Inflammatory macrophage (primary cell): ENCODE measurements around the gene LIMS4.
"Not testable (repeated sequence)": the region's sequence is repeated elsewhere in the genome, so short reads cannot be mapped to it uniquely, and the experiment has no call there.

Experiments
- DNase-seq, 2 donors: peaks; one replicate each; pipeline ENCODE4 v3.0.0-alpha.2; 2020 to 2022
- total RNA-seq, 18 experiments: gene quantifications; one replicate each; lab custom pipeline; 2026; ENCODE audit warnings: mixed read lengths in 6 of 18, inconsistent platforms in 2 of 18; lab: John Stamatoyannopoulos, UW

The LIMS4 gene
- total RNA-seq, result 0 to 0.21 (median 0.05) reads per million in 18 experiments

DNA sequence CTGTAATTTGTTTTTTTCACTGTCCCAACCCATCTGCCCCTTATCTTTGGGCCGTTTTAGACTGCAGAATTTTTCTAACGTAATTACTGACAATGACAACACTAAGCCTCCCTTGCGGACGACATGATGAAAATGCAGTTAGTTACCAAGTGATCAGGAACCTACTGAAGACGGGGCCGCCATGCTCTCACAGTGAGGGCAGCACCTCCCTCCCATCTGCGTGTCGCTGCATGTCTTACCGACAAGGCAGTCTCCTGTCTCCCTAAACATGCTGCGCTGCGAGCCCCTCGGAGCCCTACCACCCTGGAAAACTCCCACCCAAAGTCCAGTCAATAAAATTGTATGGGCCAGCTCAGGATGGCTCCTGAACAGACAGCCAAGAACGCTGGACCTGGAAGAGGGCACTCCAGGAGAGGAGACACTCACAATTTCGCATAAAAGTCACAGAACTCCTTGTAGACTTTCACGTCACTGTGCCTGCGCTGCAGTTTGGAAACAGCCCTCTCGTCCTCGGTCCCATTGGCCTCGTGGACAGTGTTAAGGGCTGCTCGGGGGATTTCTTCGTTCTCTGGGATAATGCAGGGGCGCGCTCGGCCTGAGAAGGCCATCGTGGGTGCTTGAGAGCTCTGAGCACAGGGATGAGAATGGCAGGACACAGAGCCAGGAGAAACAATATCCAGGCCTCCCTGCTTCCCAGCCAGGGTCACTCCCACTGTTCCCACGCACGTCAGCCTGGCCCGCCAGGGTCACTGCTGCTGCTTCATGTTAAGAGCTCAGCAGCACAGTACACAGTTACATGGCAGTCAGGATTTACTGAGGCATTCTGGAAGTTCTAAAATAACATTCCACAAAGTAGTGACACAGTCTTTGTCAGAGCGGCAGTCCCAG is at the start of gene LIMS4:
Gene LIMS4, minus strand, starts transcription at position 646 of the 888 bp plus-strand sequence. Its CDS starts 38 bp downstream, at position 608.
- DNase-seq, result not testable (repeated sequence)

DNA sequence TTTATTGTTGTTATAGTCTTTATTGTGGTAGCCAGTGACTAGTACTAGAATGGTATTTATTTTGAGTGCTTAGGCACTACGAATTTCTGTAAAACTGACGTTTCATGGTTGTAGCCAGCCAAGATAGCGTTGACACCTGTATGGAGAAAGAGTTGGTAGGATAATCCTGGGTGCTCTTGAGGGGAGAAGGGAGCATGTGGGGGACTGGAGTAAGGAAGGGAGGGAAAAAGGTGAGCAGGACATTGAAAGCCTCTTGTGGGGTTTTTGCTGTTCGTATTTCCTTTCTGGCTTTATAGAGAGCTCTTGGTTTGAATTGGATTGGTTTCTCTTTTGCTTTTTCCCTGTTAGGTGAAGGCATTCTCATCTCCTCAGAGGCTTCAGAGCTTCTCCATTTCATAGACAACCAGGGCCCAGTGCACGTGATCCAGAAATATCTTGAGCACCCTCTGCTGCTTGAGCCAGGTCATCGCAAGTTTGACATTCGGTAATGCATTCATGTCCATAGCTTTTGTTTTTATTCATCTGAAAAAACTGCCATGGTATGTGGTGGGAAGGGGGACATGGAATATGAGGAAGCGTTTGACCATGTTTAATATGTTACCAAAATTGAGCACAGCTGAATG is 27.2 kb upstream of the LIMS4 start:
- DNase-seq, result not testable (repeated sequence)

DNA sequence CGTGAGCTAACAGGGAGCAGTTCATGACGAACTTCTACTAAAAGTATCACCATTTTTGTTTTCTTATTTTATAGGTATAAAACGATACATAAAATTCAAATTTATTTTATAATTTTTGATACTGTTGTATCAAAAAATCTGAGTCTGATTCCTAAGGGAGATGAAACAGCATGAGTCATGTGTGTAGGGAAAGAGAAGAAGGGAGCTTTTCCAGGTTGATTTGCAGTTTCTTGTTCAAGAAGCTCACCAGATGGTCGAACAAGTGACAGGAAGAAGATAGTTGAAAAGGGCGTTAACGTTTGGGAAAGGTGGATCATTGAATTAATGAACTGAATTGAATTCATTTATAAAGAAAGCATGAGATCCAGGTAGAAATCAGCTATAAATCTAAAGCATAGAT is 23.4 kb upstream of the LIMS4 start:
- DNase-seq, result not testable (repeated sequence)

DNA sequence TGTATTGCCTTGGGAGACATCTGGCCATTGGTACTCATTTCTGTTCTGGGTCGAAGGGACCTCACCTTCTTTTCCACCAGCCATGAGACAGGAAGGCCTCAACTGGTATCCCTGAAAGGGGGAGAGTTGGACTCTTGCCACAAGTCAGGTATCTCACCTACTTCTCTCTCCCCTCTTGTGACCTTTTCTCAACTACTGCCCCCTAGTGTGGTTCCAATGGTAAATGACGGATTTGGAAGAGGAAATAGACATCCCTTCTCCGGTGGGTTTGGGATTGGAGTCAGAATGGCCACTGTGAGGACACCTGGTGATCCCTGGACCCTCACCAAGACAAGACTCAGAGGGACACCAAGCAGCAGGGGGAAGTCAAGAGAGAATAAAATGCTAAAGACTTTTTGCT is 21.9 kb upstream of the LIMS4 start:
- not testable (repeated sequence) for DNase-seq

GRCh38 chr2:110488991-110489390 is 16.4 kb upstream of the LIMS4 start:
- not testable (repeated sequence) for DNase-seq

GRCh38 chr2:110482697-110483096 is 10.1 kb upstream of the LIMS4 start:
- DNase-seq, result not testable (repeated sequence)

GRCh38 chr2:110481200-110481599 is 8.6 kb upstream of the LIMS4 start:
- not testable (repeated sequence) for DNase-seq

- DNase-seq, result not testable (repeated sequence)
Observed at GRCh38 chr2:110480084-110480483, 7.5 kb upstream of the LIMS4 start.

GRCh38 chr2:110477370-110477769 is 4.8 kb upstream of the LIMS4 start:
- not testable (repeated sequence) for DNase-seq

- not testable (repeated sequence) for DNase-seq
Observed at GRCh38 chr2:110476952-110477351, 4.3 kb upstream of the LIMS4 start.

DNA sequence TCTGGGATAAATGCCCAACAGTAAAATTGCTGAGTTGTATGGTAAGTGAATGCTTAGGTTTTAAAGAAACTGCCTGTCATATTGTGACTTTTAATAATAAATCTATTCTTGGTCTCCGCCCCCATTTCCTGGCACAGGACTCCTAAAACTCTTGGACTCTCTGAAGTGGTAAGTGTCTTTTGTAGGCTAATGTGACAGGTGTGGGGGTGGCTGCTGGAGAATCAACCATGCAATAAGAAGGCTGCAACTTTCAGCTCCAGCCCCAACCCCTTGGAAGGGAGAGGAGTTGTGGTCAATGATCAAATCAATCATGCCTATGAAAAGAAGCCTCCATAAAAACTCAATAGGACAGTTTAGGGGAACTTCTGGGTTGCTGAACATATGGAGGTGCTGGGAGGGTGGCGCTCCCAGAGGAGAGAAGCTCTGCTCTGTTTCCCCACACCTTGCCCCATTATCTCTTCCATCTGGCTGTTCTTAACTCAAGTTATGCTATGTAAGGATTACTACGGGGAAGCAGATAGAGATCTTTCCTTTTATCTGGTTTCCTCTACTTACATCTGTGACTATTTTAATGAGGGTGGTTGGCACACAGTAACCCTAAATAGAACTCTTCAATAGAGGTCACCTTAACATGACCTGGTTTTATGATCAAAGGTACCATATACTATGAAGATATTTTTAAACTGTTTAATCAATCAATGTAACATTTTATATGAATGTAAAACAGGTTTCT is 3.2 kb upstream of the LIMS4 start:
- DNase-seq, result not testable (repeated sequence)

- not testable (repeated sequence) for DNase-seq
Observed at GRCh38 chr2:110474898-110475297, 2.3 kb upstream of the LIMS4 start.

GRCh38 chr2:110473059-110473358 is 393 bp upstream of the LIMS4 start:
- DNase-seq, result not testable (repeated sequence)

- not testable (repeated sequence) for DNase-seq
Observed at GRCh38 chr2:110468921-110469320, 3.7 kb downstream of the LIMS4 start.

- not testable (repeated sequence) for DNase-seq
Observed at GRCh38 chr2:110465312-110465711, 7.3 kb downstream of the LIMS4 start.

DNA sequence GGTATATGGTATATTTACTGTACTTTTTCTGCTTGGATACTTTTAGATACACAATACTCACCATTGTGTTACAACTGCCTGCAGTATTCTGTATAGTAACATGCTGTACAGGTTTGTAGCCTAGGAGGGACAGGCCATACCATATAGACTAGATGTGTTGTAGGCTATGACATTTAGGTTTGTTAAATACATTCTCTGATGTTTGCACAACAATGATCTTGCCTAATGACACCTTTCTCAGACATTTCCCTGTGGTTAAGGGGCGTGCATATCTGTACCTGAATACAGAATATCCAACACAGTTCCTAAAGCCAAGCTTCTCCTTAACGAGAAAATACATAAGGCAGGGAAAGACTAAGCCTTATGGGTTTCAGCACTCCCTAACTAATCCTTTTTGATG is 10.2 kb downstream of the LIMS4 start:
- not testable (repeated sequence) for DNase-seq

DNA sequence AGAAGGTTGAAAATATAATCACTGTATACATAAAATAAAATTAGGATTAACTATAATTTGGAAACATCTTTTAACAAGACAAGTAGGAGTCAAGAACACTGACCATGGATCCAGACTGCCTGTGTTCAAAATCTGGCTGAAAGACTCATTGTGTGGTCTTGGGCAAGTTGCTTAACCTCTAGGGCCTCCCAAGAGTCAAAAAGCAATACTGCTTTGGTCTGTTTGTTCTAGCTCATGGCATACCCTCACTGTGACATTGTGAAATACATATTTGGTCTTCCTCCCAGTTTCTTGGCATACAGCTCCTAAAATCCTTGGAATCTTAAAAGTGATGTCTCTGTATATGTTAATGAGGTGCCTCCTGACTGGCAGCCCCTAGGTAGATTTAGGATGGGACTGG is 12.3 kb downstream of the LIMS4 start:
- not testable (repeated sequence) for DNase-seq

DNA sequence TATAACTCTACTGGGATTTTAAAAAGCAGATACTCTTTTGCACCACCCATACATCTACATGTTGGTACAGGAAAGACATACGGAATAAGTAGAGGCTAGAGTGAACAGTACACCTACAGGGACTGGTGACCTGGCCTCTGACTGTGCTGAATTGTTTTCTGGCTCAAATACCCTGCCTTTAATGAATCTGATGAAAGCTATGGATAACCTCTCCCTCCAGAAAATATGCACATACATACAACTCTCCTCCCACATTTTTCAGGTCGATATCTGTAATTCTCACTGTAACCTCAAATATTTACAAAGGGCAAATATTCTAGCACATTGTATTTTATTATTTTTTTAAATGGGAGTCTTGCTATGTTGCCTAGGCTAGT is 15.4 kb downstream of the LIMS4 start:
- not testable (repeated sequence) for DNase-seq

- not testable (repeated sequence) for DNase-seq
Observed at GRCh38 chr2:110456291-110457213, 16.1 kb downstream of the LIMS4 start.

DNA sequence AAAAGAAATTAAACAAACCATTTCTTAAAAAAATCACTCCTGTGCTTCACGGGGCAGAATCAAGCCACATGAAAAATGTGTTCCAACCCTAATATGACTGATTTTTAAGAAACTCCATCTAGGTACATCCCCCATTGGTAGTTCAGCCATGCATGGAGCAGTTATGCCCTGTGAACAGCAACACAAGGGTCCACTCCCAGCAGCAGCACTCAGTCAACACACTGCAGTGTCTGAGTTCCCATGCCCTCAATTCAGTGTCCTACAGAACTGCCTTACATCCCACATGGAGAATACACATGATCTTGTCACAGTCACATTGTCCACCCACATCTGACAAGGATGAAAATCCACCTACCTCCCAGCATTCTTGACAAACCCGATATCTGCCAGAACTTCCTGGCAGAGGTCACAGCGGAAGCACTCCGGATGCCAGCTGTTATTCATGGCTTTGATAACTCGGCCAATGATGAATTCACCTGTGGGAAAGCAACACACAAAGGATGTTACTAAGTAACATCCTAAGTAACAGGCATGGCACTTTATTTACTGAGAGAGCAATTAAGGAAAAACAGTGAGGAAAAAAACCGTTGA is 17.4 kb downstream of the LIMS4 start:
- not testable (repeated sequence) for DNase-seq

DNA sequence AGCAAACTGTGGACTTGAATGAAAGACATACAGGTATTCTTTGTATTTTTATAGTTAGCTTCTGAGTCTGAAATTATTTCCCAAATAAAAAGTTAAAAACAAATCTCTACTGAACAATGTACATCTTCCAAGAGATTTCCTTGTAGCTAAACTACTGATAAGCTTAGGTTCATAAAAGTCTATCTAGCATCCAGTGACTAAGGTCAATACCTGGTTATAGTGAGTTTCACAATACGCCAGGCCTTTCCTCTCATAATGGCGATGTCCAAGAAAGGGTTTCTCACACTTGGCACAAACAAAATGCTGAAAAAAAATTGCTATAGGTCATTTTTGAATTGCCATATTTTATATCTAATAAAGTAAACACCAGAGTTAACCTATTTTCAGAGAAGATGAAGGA is 21.7 kb downstream of the LIMS4 start:
- not testable (repeated sequence) for DNase-seq
